Ovary (tissue), 3 donors: ENCODE data around the gene AVL9.

ENCODE experiments used
- POLR2A ChIP-seq: fragments of 450-650 bp; IDR thresholded peaks from one replicate; pipeline ENCODE4 v1.6.1; 2017; ENCODE audit warnings: antibody characterized with exemption, mild to moderate bottlenecking, moderate library complexity
- TF ChIP-seq, protein P1 (sequence below), 3 donors: fragments of 450-650 bp in 2 of 3; fragments of 200-600 bp in 1 of 3; IDR thresholded peaks; one replicate each; pipeline versions ENCODE4 v1.5.1 to v1.8.0; 2016 to 2022; ENCODE audit warnings: antibody characterized with exemption in 3 of 3, mild to moderate bottlenecking in 1 of 3
- donor health status: DM: no; HTN: no; CAD: no.

DNA sequence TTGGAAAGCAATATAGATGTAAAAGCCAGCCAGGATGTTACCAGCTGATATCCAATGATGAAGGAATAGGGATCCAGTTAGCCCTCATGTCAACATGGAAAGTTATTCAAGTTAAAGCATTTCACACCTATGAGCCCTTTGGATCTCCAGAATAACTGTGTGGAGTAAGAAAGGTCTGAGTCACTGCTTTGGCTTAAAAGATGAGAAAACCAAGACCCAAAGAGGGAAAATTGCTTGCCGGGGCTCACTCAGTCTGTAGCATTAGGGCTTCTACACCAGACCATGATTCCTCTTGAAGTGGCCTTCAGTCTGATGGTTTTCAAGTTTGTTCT is 17.7 kb upstream of the AVL9 start:
- no peak for TF ChIP-seq POLR2A
- TF ChIP-seq, protein P1, sequence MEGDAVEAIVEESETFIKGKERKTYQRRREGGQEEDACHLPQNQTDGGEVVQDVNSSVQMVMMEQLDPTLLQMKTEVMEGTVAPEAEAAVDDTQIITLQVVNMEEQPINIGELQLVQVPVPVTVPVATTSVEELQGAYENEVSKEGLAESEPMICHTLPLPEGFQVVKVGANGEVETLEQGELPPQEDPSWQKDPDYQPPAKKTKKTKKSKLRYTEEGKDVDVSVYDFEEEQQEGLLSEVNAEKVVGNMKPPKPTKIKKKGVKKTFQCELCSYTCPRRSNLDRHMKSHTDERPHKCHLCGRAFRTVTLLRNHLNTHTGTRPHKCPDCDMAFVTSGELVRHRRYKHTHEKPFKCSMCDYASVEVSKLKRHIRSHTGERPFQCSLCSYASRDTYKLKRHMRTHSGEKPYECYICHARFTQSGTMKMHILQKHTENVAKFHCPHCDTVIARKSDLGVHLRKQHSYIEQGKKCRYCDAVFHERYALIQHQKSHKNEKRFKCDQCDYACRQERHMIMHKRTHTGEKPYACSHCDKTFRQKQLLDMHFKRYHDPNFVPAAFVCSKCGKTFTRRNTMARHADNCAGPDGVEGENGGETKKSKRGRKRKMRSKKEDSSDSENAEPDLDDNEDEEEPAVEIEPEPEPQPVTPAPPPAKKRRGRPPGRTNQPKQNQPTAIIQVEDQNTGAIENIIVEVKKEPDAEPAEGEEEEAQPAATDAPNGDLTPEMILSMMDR (IDR thresholded peaks at IDR 0.05) = no peak
